Activated T-helper 1 cell treated with anti-CD3 and anti-CD28 coated beads, Interleukin-12 subunit alpha, Interleukin-12 subunit beta, Interleukin-2, Interleukin-4 antibody, amounts not matched to agents 30 ng/mL and 10 ng/mL and 1 ng/mL, durations not matched to agents 14 hours and 24 hours and 36 hours (primary cell): Measurements from ENCODE around the gene NSD1. TPM values are rescaled to one million over a fixed set of nuclear protein-coding genes. Genes with fewer than 3 reads are reported as not detected.

Source experiments
- DNase-seq: peaks from one replicate; pipeline ENCODE4 v3.0.0; 2021; ENCODE audit warnings: low spot score
- H3K27ac Mint-ChIP-seq: one replicate; pipeline ENCODE4 v1.8.0; 2021; ENCODE audit warnings: mild to moderate bottlenecking, mixed read lengths
- H3K27me3 Mint-ChIP-seq: one replicate; pipeline ENCODE4 v1.8.0; 2022; ENCODE audit warnings: mild to moderate bottlenecking, moderate library complexity, mixed read lengths; ENCODE audit not compliant: insufficient read depth
- H3K36me3 Mint-ChIP-seq: one replicate; pipeline ENCODE4 v1.8.0; 2021; ENCODE audit warnings: low read depth, mixed read lengths
- H3K4me1 Mint-ChIP-seq: one replicate; pipeline ENCODE4 v1.8.0; 2021; ENCODE audit warnings: low read depth, mixed read lengths
- H3K4me3 Mint-ChIP-seq: one replicate; pipeline ENCODE4 v1.8.0; 2021; ENCODE audit warnings: mild to moderate bottlenecking, moderate library complexity, mixed read lengths
- H3K9me3 Mint-ChIP-seq: one replicate; pipeline ENCODE4 v1.8.0; 2021; ENCODE audit warnings: mixed read lengths
- intact Hi-C: fragments of 100-400 bp; cut with micrococcal nuclease; formaldehyde crosslinking; loops from one replicate; pipeline ENCODE4 v1.15.1; 2024
- total RNA-seq: library from RNA; stranded (reverse); gene quantifications from 2 replicates; pipeline ENCODE4 v1.2.3, GENCODE V29; 2022

NSD1 gene
- total RNA-seq, 1 donor from 2014 or later: 108 TPM

DNA sequence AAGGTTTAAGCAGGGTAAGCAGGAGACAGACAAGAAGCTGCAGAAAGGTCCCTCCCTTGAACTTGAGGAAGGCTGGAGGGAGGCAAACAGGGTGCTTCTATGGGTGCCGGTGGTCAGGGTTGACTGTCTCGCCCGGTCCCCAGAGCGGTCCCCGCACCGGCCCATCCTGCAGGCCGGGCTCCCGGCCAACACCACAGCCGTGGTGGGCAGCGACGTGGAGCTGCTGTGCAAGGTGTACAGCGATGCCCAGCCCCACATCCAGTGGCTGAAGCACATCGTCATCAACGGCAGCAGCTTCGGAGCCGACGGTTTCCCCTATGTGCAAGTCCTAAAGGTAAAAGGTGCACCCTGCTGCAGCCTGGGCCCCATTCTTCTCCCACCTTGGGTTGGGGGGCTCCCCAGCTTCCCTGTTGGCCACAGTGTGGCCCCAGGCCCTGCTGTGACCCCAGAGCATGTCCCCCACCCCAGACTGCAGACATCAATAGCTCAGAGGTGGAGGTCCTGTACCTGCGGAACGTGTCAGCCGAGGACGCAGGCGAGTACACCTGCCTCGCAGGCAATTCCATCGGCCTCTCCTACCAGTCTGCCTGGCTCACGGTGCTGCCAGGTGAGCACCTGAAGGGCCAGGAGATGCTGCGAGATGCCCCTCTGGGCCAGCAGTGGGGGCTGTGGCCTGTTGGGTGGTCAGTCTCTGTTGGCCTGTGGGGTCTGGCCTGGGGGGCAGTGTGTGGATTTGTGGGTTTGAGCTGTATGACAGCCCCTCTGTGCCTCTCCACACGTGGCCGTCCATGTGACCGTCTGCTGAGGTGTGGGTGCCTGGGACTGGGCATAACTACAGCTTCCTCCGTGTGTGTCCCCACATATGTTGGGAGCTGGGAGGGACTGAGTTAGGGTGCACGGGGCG, 41.1 kb upstream of the NSD1 start:
- H3K4me3 Mint-ChIP-seq: no peak overlapping the region
- no peaks in the 10 kb centered on the region for H3K4me1 Mint-ChIP-seq
- intact Hi-C loops: no loop called here
- H3K9me3 Mint-ChIP-seq: no peaks in the 10 kb centered on the region
- H3K27me3 Mint-ChIP-seq: peaks cover 16% of the 10 kb centered on the region
- no peak for DNase-seq
- H3K36me3 Mint-ChIP-seq: peaks cover 2% of the 10 kb centered on the region
- no peak overlapping the region for H3K27ac Mint-ChIP-seq

DNA sequence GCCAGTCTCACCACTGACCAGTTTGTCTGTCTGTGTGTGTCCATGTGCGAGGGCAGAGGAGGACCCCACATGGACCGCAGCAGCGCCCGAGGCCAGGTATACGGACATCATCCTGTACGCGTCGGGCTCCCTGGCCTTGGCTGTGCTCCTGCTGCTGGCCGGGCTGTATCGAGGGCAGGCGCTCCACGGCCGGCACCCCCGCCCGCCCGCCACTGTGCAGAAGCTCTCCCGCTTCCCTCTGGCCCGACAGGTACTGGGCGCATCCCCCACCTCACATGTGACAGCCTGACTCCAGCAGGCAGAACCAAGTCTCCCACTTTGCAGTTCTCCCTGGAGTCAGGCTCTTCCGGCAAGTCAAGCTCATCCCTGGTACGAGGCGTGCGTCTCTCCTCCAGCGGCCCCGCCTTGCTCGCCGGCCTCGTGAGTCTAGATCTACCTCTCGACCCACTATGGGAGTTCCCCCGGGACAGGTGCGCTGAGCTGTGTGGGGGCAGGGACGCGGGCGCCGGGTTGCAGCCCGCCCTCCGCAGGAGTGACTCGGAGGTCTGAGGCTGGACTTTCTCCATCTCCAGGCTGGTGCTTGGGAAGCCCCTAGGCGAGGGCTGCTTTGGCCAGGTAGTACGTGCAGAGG, 40.4 kb upstream of the NSD1 start:
- intact Hi-C loops: no loop called here
- Mint-ChIP-seq H3K4me3 (no peak overlapping the region), H3K9me3 (no peaks in the 10 kb centered on the region), H3K36me3 (no peaks in the 10 kb centered on the region), H3K27me3 (peaks cover 10% of the 10 kb centered on the region), H3K4me1 (no peaks in the 10 kb centered on the region), H3K27ac (no peak overlapping the region)
- DNase-seq: no peak

DNA sequence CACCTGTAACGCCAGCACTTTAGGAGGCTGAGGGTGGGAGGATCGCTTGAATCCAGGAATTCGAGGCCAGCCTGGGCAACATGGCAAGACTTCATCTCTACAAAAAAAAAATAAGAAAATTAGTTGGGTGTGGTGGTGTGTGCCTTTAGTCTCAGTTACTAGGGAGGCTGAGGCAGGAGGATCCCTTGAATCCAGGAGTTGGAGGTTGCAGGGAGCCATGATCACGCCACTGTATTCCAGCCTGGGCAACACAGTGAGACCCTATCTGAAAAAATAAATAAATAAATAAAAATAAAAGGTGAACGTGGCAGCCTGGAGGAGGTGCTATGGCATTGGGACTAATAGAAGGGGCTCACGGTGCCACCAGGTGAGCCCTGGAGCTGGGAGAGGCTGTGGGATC, 39.8 kb upstream of the NSD1 start:
- Mint-ChIP-seq H3K36me3 (no peaks in the 10 kb centered on the region), H3K4me1 (no peaks in the 10 kb centered on the region), H3K27ac (no peak overlapping the region), H3K4me3 (no peak overlapping the region), H3K27me3 (peaks cover 5% of the 10 kb centered on the region), H3K9me3 (no peaks in the 10 kb centered on the region)
- no peak for DNase-seq
- intact Hi-C loops: no loop called here

DNA sequence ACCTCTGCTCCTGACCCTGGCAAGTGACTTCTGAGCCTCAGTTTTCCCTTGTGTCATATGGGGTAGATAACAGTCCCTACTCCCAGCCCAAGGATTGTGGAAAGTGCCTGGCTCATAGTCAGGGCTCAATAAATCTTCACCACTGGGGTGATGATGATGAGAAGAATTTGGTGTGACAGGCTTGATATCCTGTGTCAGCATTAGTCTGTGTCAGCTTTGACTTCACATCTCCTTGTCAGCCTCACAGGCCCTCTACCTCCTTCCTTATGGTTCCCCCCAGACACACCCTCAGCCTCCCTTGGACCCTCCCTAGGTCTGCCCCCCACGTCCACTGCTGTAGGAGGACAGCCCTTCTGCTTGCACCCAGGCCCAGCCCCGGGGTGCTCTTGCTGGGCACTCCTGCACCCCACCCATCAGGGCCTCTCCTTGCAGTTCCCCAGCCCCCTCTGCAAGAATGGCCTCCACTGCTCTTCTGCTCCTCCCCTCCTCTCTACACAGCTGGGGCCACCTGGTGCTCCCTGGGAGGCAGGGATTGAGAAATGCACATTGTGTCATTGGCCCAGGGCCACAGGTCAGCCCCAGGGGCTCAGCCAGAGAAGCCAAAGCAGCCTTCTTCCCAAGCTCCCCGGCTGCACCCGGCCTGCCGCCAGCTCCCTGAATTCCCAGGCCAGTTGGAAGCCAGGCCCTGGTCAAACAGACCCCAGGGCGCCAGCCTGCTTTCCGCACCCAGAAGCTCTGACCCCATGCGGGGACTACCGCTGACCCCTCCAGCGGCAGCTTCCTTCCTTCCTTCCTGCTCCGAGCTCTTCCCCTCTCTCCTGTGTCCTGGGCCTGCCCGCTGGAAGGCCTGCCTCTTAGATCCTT, 39.1 kb upstream of the NSD1 start:
- H3K9me3 Mint-ChIP-seq: no peaks in the 10 kb centered on the region
- intact Hi-C loops: no loop called here
- H3K27me3 Mint-ChIP-seq: peaks cover 2% of the 10 kb centered on the region
- DNase-seq: no peak
- H3K36me3 Mint-ChIP-seq: no peaks in the 10 kb centered on the region
- no peak overlapping the region for H3K27ac Mint-ChIP-seq
- no peaks in the 10 kb centered on the region for H3K4me1 Mint-ChIP-seq
- no peak overlapping the region for H3K4me3 Mint-ChIP-seq

DNA sequence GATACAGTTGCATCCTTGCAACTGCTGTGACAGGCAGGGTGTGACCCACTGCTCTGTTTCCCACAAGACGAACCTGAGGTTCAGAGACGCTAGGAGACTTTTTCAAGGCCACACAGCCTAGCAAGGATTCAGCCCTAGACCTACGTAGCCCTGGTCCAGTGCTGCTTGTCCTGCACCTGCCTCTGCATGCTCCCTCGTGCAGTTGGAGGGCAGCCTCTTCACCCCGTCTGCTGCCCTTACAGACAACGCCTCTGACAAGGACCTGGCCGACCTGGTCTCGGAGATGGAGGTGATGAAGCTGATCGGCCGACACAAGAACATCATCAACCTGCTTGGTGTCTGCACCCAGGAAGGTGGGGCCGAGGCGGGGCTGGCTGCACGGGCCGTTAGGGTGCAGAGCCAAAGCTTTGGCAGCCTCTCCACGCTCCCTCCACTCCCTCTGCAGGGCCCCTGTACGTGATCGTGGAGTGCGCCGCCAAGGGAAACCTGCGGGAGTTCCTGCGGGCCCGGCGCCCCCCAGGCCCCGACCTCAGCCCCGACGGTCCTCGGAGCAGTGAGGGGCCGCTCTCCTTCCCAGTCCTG, 38.4 kb upstream of the NSD1 start:
- H3K9me3 Mint-ChIP-seq: no peaks in the 10 kb centered on the region
- no peak overlapping the region for H3K27ac Mint-ChIP-seq
- H3K36me3 Mint-ChIP-seq: no peaks in the 10 kb centered on the region
- H3K27me3 Mint-ChIP-seq: no peaks in the 10 kb centered on the region
- H3K4me1 Mint-ChIP-seq: no peaks in the 10 kb centered on the region
- no peak overlapping the region for H3K4me3 Mint-ChIP-seq
- intact Hi-C loops: no loop called here
- DNase-seq: no peak

DNA sequence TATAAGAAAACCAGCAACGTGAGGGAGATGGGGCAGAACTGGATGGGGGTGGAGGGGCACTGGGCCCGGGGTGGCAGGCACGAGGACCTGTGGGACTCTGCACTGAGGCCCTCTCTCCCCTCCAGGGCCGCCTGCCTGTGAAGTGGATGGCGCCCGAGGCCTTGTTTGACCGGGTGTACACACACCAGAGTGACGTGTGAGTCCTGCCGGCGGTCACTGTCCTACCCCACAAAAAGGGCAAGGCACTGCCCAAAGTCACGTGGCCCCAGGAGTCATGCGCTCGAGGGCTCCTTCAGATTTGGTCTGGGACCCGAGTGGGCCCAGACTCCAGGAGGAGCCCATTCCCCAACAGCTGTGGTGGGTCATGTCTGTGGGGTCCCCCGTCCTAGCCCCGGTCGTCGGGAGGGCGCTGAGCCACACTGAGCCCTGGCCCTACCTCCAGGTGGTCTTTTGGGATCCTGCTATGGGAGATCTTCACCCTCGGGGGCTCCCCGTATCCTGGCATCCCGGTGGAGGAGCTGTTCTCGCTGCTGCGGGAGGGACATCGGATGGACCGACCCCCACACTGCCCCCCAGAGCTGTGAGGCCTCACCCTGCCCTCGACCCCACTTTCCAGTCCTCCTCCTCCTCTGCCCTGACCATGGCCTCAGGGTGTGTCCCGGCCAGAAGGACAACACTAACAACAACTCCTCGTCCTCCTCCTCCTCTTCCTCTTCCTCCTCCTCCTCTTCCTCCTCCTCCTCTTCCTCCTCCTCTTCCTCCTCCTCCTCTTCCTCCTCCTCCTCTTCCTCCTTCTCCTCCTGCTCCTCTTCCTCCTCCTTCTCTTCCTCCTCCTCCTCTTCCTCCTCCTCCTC, 37.2 kb upstream of the NSD1 start:
- Mint-ChIP-seq H3K9me3 (no peaks in the 10 kb centered on the region), H3K36me3 (no peaks in the 10 kb centered on the region)

DNA sequence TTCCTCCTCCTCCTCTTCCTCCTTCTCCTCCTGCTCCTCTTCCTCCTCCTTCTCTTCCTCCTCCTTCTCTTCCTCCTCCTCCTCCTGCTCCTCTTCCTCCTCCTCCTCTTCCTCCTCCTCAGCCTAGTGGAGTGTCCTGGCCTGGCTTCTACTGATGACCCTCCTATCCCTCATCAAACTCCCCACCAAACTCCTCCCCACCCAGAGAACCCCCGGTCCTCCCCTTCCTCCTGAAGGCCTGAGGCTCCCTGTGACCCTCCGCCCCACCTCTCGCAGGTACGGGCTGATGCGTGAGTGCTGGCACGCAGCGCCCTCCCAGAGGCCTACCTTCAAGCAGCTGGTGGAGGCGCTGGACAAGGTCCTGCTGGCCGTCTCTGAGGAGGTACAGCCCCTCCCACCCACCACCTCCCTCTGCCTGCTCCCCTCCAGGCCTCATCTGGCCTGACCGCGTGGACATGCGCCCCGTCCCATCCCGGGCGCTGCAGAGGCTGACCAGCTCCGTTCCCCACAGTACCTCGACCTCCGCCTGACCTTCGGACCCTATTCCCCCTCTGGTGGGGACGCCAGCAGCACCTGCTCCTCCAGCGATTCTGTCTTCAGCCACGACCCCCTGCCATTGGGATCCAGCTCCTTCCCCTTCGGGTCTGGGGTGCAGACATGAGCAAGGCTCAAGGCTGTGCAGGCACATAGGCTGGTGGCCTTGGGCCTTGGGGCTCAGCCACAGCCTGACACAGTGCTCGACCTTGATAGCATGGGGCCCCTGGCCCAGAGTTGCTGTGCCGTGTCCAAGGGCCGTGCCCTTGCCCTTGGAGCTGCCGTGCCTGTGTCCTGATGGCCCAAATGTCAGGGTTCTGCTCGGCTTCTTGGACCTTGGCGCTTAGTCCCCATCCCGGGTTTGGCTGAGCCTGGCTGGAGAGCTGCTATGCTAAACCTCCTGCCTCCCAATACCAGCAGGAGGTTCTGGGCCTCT, 36.3 kb upstream of the NSD1 start:
- no peak overlapping the region for H3K27ac Mint-ChIP-seq
- no peak for DNase-seq
- H3K36me3 Mint-ChIP-seq: no peaks in the 10 kb centered on the region
- H3K9me3 Mint-ChIP-seq: no peaks in the 10 kb centered on the region
- H3K4me1 Mint-ChIP-seq: no peaks in the 10 kb centered on the region
- no peaks in the 10 kb centered on the region for H3K27me3 Mint-ChIP-seq
- H3K4me3 Mint-ChIP-seq: no peak overlapping the region
- intact Hi-C loops: no loop called here

More for the DNA sequence above, 37.2 kb upstream of the NSD1 start:
- H3K27me3 Mint-ChIP-seq: no peaks in the 10 kb centered on the region
- intact Hi-C loops: no loop called here
- no peak for DNase-seq
- H3K27ac Mint-ChIP-seq: no peak overlapping the region
- H3K4me3 Mint-ChIP-seq: no peak overlapping the region
- H3K4me1 Mint-ChIP-seq: no peaks in the 10 kb centered on the region

DNA sequence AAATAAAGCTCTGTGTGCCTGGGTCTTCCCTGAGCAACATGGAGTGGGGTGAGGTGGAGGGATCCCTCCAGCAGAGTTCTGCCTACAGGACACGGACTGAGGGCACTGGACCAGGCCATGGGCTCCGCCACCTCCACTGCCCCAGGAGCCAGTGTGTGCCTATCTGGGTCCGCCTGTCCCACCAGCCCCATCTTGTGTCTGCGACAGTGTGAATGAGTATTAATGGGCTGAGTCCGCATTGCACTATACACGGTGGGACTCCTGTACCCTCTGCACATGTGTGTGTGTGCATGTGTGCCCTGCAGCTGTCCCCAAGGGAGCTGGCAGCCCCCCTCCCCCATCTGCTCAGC, 35.5 kb upstream of the NSD1 start:
- Mint-ChIP-seq H3K27ac (no peak overlapping the region), H3K4me3 (no peak overlapping the region), H3K36me3 (no peaks in the 10 kb centered on the region), H3K4me1 (no peaks in the 10 kb centered on the region), H3K27me3 (no peaks in the 10 kb centered on the region), H3K9me3 (no peaks in the 10 kb centered on the region)
- no peak for DNase-seq
- intact Hi-C loops: no loop called here

DNA sequence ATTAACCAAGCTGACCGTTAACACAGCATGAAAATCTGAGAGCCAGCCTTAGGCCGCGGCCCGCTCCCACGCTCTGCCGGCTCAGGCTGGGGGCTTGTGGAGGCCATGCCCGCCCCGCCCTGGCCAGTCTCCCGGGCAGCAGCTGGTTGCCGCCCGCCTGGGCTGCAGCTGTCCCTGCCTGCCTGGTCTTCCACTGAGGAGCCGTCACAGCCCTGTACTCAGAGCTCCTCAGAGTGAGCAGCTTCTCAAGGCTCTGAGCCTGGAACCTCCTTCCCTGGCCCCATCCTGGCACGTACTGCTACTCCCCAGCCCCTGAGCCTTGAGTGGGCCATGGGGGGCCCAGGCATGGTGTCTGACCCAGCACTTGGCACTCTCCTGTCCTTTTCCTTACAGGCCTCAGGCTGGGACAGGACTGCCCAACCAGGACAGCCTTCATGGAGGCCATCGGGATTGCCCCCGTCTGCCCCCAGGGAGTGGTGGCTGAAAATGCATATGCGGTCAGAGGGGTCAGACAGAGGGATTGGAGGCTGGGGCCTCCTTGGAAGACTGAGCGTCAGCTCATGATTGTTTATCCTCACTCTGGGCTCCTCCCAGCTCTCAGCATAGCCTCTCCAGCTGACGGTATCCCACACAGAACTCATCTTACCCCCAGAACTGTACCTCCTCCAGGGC, 35.0 kb upstream of the NSD1 start:
- Mint-ChIP-seq H3K9me3 (no peaks in the 10 kb centered on the region), H3K27ac (no peak overlapping the region)

DNA sequence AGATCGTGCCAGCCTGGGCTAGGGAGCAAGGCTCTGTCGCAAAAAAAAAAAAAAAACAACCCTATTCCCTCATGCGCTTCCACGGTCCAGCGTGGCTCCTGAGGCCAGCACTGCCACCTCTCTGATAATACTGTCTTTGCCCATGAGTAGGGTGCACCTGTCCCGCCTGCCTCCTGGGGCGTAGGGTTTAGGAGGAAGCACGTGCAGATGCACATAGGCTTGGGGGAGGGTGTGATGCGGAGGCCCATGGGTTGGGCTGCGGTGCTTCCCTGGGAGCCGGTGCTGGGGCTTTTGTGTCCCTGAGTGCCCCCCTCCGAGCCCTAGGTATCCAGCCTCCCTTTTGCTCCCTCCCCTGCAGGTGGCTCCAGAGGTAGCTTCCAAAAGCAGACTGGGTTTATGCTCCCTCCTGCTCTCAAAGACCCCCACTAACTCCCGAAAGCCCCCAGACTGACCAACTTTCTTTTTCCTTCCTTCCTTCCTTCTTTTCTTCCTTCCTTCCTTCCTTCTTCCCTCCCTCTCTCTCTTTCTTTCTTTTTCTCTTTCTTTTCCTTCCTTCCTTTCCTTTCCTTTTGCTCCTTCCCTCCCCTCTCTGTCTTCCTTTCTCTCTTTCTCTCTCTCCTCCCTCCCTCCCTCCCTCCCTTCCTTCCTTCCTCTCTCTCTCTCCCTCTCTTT, 34.0 kb upstream of the NSD1 start:
- H3K36me3 Mint-ChIP-seq: no peaks in the 10 kb centered on the region
- peaks cover 6% of the 10 kb centered on the region for H3K27me3 Mint-ChIP-seq
- H3K4me3 Mint-ChIP-seq: no peak overlapping the region
- H3K27ac Mint-ChIP-seq: no peak overlapping the region
- no peak for DNase-seq
- intact Hi-C loops: no loop called here
- H3K4me1 Mint-ChIP-seq: no peaks in the 10 kb centered on the region
- H3K9me3 Mint-ChIP-seq: no peaks in the 10 kb centered on the region

More for the DNA sequence above, 35.0 kb upstream of the NSD1 start:
- no peaks in the 10 kb centered on the region for H3K4me1 Mint-ChIP-seq
- intact Hi-C loops: no loop called here
- H3K4me3 Mint-ChIP-seq: no peak overlapping the region
- H3K27me3 Mint-ChIP-seq: peaks cover 2% of the 10 kb centered on the region
- no peaks in the 10 kb centered on the region for H3K36me3 Mint-ChIP-seq
- DNase-seq: no peak
